Trophoblast cell (in vitro differentiated cells and primary cell): ENCODE measurements around the gene SLC7A14.

Experiments
- DNase-seq, 2 donors: peaks; one replicate each; pipeline ENCODE4 v3.0.0-alpha.2; 2016
- H2AFZ ChIP-seq: 2 replicates; pipeline ENCODE4 v1.6.1; 2013; ENCODE audit warnings: low read length, moderate library complexity, mild to moderate bottlenecking; ENCODE audit not compliant: insufficient read depth, poor library complexity
- H2AK5ac ChIP-seq: 2 replicates; pipeline ENCODE4 v1.6.1; 2013; ENCODE audit warnings: mild to moderate bottlenecking, low read length
- H2BK120ac ChIP-seq: 2 replicates; pipeline ENCODE4 v1.6.1; 2013; ENCODE audit warnings: low read length, mild to moderate bottlenecking, moderate library complexity; ENCODE audit not compliant: insufficient read depth, poor library complexity
- H2BK12ac ChIP-seq: 2 replicates; pipeline ENCODE4 v1.6.1; 2013; ENCODE audit warnings: mild to moderate bottlenecking, low read length, moderate library complexity
- H2BK5ac ChIP-seq: 2 replicates; pipeline ENCODE4 v1.6.1; 2013; ENCODE audit warnings: low read length, low read depth, moderate library complexity, mild to moderate bottlenecking; ENCODE audit not compliant: poor library complexity
- H3K14ac ChIP-seq: 2 replicates; pipeline ENCODE4 v1.6.1; 2013; ENCODE audit warnings: mild to moderate bottlenecking, low read length
- H3K18ac ChIP-seq: 2 replicates; pipeline ENCODE4 v1.6.1; 2013; ENCODE audit warnings: mild to moderate bottlenecking, low read length
- H3K23ac ChIP-seq: 2 replicates; pipeline ENCODE4 v1.6.1; 2013; ENCODE audit warnings: low read length
- H3K27ac ChIP-seq: 2 replicates; pipeline ENCODE4 v1.5.1; 2013; ENCODE audit warnings: low read depth, mild to moderate bottlenecking, inconsistent platforms, low read length, moderate library complexity
- H3K27me3 ChIP-seq: 2 replicates; pipeline ENCODE4 v1.6.1; 2013; ENCODE audit warnings: inconsistent platforms, mild to moderate bottlenecking, low read length, moderate library complexity; ENCODE audit not compliant: insufficient read depth
- H3K36me3 ChIP-seq, 2 experiments: 1 replicate in 1 of 2; 2 replicates in 1 of 2; pipeline ENCODE4 v1.6.1; 2013; ENCODE audit warnings: low read length in 2 of 2, mild to moderate bottlenecking in 2 of 2, moderate library complexity in 1 of 2; ENCODE audit not compliant: insufficient read depth in 2 of 2, control insufficient read depth in 1 of 2
- H3K4ac ChIP-seq: 2 replicates; pipeline ENCODE4 v1.6.1; 2013; ENCODE audit warnings: low read depth, mild to moderate bottlenecking, low read length, moderate library complexity
- H3K4me1 ChIP-seq, 2 experiments: 1 replicate in 1 of 2; 2 replicates in 1 of 2; pipeline ENCODE4 v1.6.1; 2013; ENCODE audit warnings: low read length in 2 of 2, mild to moderate bottlenecking in 2 of 2, moderate library complexity in 1 of 2; ENCODE audit not compliant: insufficient read depth in 2 of 2, control insufficient read depth in 1 of 2
- H3K4me2 ChIP-seq: 2 replicates; pipeline ENCODE4 v1.6.1; 2013; ENCODE audit warnings: inconsistent platforms, mild to moderate bottlenecking, low read length, moderate library complexity
- H3K4me3 ChIP-seq: 2 replicates; pipeline ENCODE4 v1.5.1; 2013; ENCODE audit warnings: mild to moderate bottlenecking, low read depth, low read length, inconsistent platforms
- H3K79me1 ChIP-seq: one replicate; pipeline ENCODE4 v1.6.1; 2013; ENCODE audit warnings: low read length
- H3K79me2 ChIP-seq: 2 replicates; pipeline ENCODE4 v1.6.1; 2013; ENCODE audit warnings: low read length, mild to moderate bottlenecking; ENCODE audit not compliant: control insufficient read depth, insufficient read depth, poor library complexity
- H3K9ac ChIP-seq: 2 replicates; pipeline ENCODE4 v1.6.1; 2013; ENCODE audit warnings: mild to moderate bottlenecking, low read length
- H3K9me3 ChIP-seq: 2 replicates; pipeline ENCODE4 v1.6.1; 2013; ENCODE audit warnings: low read depth, mild to moderate bottlenecking, control low read depth, inconsistent platforms, low read length; ENCODE audit not compliant: insufficient read depth
- H4K12ac ChIP-seq: 2 replicates; pipeline ENCODE4 v1.6.1; 2013; ENCODE audit warnings: low read depth, mild to moderate bottlenecking, low read length, moderate library complexity
- H4K8ac ChIP-seq: 2 replicates; pipeline ENCODE4 v1.6.1; 2013; ENCODE audit warnings: low read depth, mild to moderate bottlenecking, low read length, moderate library complexity
- H4K91ac ChIP-seq: one replicate; pipeline ENCODE4 v1.6.1; 2013; ENCODE audit warnings: low read depth, mild to moderate bottlenecking, low read length, moderate library complexity
- WGBS: extraction: QIAGEN DNeasy Blood & Tissue Kit; methylation state at CpG from one replicate; pipeline ENCODE4 v1.1.7; 2013; ENCODE audit warnings: missing lambda C conversion rate; ENCODE audit not compliant: insufficient read length, insufficient coverage; ENCODE audit errors: extremely low coverage; 5-methylcytosine and 5-hydroxymethylcytosine counted together

The SLC7A14 gene

DNA sequence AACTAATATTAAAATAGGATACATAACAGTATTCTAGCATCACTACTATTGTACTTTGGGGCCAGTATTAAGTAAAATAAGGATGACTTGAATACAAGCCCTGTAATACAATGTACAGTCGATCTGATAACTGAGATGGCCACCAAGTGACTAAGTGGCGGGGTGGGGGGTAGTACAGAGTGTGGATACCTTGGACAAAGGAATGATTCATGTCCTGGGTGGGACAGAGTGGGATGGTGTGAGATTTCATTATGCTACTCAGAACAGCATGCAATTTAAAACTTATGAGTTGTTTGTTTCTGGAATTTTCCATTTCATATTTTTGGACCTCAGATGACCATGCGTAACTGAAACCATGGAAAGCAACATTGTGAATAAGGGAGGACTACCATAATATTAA is 46.0 kb downstream of the SLC7A14 start:
- no peak overlapping the region for H3K9ac ChIP-seq
- H3K36me3 ChIP-seq, result no peaks in the 10 kb centered on the region
- no peak overlapping the region for H2BK12ac ChIP-seq
- no peak overlapping the region for H2BK5ac ChIP-seq
- no peak overlapping the region for H3K18ac ChIP-seq
- no peak for DNase-seq
- H4K91ac ChIP-seq, result no peak overlapping the region
- H3K14ac ChIP-seq, result no peak overlapping the region
- no peaks in the 10 kb centered on the region for H3K27me3 ChIP-seq
- H3K79me1 ChIP-seq, result no peaks in the 10 kb centered on the region
- no peak overlapping the region for H3K4me2 ChIP-seq
- H3K27ac ChIP-seq, result no peak overlapping the region
- no peak overlapping the region for H3K23ac ChIP-seq
- no peaks in the 10 kb centered on the region for H3K9me3 ChIP-seq
- H4K12ac ChIP-seq, result no peak overlapping the region
- no peak overlapping the region for H4K8ac ChIP-seq
- H3K4me1 ChIP-seq, result no peaks in the 10 kb centered on the region
- no CpG with 5 or more reads among the region's 3 CpGs for WGBS
- H2AK5ac ChIP-seq, result no peak overlapping the region
- no peak overlapping the region for H2AFZ ChIP-seq
- H3K79me2 ChIP-seq, result no peaks in the 10 kb centered on the region
- H2BK120ac ChIP-seq, result no peak overlapping the region
- no peak overlapping the region for H3K4me3 ChIP-seq
- H3K4ac ChIP-seq, result no peak overlapping the region

DNA sequence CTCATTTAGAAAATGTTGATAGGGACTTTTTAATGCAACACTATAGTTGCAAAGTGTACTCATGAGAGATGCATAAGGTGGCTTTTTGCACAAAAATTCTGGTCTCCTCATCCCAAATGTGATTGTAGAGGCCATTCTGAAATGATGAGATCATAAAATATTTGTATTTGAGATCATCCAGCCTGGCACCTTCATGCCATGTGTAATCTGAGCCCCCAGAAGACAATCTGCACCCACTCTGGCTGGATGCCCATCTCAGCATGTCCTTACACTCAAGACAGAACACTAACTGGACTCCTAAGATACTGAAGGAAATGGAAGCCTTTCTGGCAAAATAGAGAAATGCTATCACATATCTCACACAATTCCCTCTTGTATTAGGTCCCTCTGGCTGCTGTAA is 49.2 kb downstream of the SLC7A14 start:
- no peak overlapping the region for H2BK12ac ChIP-seq
- H3K4me3 ChIP-seq, result no peak overlapping the region
- no peaks in the 10 kb centered on the region for H3K4me1 ChIP-seq
- H3K4ac ChIP-seq, result no peak overlapping the region
- no peaks in the 10 kb centered on the region for H3K27me3 ChIP-seq
- no peak overlapping the region for H4K12ac ChIP-seq
- no peak overlapping the region for H3K23ac ChIP-seq
- H2BK5ac ChIP-seq, result no peak overlapping the region
- H4K8ac ChIP-seq, result no peak overlapping the region
- H3K4me2 ChIP-seq, result no peak overlapping the region
- no peaks in the 10 kb centered on the region for H3K79me2 ChIP-seq
- H3K14ac ChIP-seq, result no peak overlapping the region
- H3K9ac ChIP-seq, result no peak overlapping the region
- H4K91ac ChIP-seq, result no peak overlapping the region
- no peak overlapping the region for H2AFZ ChIP-seq
- H3K27ac ChIP-seq, result no peak overlapping the region
- H3K79me1 ChIP-seq, result no peaks in the 10 kb centered on the region
- no peak overlapping the region for H3K18ac ChIP-seq
- no peaks in the 10 kb centered on the region for H3K9me3 ChIP-seq
- no peak for DNase-seq
- H2BK120ac ChIP-seq, result no peak overlapping the region
- no peaks in the 10 kb centered on the region for H3K36me3 ChIP-seq
- no peak overlapping the region for H2AK5ac ChIP-seq

DNA sequence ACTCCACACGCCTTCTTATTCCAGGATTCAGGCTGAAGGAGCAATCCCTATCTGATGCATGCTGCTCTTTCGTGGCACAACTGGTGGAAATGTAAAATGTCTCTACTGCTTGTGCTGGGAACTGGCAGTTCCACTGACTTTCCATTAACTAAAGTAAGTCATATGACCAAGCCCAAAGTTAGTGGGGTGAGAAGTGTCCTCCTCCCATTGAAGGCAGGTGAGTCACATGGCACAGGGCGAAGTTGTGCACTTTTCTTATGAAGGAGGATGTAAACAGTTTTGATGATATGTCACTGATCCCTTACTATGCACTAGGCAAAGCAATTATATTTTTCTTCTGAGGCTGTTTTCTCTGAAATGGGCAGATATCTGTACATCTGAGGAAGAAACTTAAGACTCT is 51.6 kb downstream of the SLC7A14 start:
- WGBS, result no CpG with 5 or more reads among the region's 3 CpGs

DNA sequence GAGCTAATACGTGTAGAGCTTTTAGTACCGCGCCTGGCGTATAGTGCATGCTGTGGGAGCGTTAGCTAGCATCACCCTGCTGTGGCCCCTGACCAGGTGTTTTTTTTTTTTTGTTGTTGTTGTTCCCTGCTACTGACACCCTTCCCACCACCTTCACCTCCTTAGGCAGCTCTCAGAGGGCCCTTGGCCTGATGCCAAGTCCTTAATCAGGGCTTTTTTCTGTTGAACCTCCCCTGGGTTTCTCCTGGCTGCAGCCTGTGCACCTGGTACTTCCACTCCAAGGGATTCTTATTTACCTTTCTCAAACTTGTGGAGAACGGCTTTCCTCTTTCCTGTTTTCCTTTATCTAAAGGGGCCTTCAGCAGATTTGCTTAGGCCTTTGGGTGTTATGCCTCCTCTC is 53.3 kb downstream of the SLC7A14 start:
- Histone ChIP-seq H2BK5ac (no peak overlapping the region), H3K9me3 (no peaks in the 10 kb centered on the region), H2AFZ (no peak overlapping the region), H4K8ac (no peak overlapping the region), H3K4me3 (no peak overlapping the region), H3K18ac (no peak overlapping the region), H2BK12ac (no peak overlapping the region), H3K23ac (no peak overlapping the region), H3K79me2 (no peaks in the 10 kb centered on the region), H3K4me1 (no peaks in the 10 kb centered on the region), H4K91ac (no peak overlapping the region), H3K79me1 (no peaks in the 10 kb centered on the region), H3K27me3 (no peaks in the 10 kb centered on the region), H3K36me3 (no peaks in the 10 kb centered on the region), H4K12ac (no peak overlapping the region), H3K9ac (no peak overlapping the region), H3K27ac (no peak overlapping the region), H3K14ac (no peak overlapping the region), H2BK120ac (no peak overlapping the region), H2AK5ac (no peak overlapping the region), H3K4ac (no peak overlapping the region), H3K4me2 (no peak overlapping the region)
- DNase-seq, result no peak
- WGBS, result no CpG with 5 or more reads among the region's 6 CpGs

More for the DNA sequence above, 51.6 kb downstream of the SLC7A14 start:
- Histone ChIP-seq H3K4me1 (no peaks in the 10 kb centered on the region), H3K23ac (no peak overlapping the region), H3K4me3 (no peak overlapping the region), H4K91ac (no peak overlapping the region), H4K12ac (no peak overlapping the region), H3K14ac (no peak overlapping the region), H2BK12ac (no peak overlapping the region), H3K9ac (no peak overlapping the region), H3K79me1 (no peaks in the 10 kb centered on the region), H3K4ac (no peak overlapping the region), H2BK120ac (no peak overlapping the region), H2BK5ac (no peak overlapping the region), H3K27ac (no peak overlapping the region), H4K8ac (no peak overlapping the region), H2AK5ac (no peak overlapping the region), H3K9me3 (no peaks in the 10 kb centered on the region), H2AFZ (no peak overlapping the region), H3K18ac (no peak overlapping the region), H3K36me3 (no peaks in the 10 kb centered on the region), H3K4me2 (no peak overlapping the region), H3K79me2 (no peaks in the 10 kb centered on the region), H3K27me3 (no peaks in the 10 kb centered on the region)
- no peak for DNase-seq
